GM19099 (cell line): ENCODE data around the gene HTT.

Experiments
- POLR2A ChIP-seq: IDR thresholded peaks from 3 replicates; pipeline ENCODE4 v1.6.1; 2011; ENCODE audit warnings: low read depth; ENCODE audit not compliant: insufficient read length; ENCODE audit errors: extremely low read depth

Gene HTT

GRCh38 chr4:3287972-3288570 is 213.6 kb downstream of the HTT start:
- no peak for TF ChIP-seq POLR2A

DNA sequence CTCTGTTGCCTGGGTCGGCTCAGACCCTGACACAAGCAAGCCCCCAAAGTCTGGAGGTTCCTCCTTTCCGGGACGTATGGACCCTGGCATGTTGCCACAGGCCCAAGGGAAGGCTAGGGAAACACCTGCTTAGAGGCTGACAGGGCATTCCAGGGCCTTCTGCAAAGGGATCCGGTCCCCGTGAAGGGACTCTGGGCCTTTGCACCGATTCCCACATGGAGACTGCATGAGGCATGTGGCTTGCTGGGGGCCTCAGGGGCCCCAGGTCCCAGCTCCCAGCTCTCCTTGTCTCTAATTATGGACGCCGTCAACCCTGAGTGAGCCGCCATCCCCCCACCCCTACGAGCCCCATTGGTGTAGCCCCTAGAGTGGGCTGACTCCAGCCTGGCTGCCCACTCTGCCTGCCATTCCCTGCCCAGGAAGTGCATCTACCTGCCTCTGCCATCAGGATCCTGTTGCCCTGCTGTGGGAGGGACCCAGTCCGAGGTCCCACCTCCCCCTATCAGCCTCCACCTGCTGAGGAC is 214.2 kb downstream of the HTT start:
- TF ChIP-seq POLR2A = no peak

DNA sequence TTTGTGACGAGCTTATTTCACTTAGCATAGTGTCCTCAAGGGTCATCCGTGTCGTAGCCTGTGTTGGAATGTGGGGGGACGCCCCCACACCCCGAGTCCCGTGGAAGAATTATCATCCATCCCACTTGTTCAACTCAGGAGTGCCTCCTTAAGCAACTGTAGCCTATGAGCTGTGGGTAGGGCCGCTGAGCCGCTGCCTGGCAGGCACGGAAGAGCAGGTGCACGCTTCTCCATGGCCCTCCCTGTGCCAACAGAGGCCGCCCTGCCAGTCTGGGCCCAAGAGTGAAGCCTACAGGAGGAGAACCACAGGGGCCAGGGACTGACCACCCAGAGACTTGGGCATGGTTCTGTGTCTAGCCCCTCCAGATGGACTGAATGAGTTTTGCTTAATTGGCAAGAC is 216.0 kb downstream of the HTT start:
- TF ChIP-seq POLR2A = no peak

DNA sequence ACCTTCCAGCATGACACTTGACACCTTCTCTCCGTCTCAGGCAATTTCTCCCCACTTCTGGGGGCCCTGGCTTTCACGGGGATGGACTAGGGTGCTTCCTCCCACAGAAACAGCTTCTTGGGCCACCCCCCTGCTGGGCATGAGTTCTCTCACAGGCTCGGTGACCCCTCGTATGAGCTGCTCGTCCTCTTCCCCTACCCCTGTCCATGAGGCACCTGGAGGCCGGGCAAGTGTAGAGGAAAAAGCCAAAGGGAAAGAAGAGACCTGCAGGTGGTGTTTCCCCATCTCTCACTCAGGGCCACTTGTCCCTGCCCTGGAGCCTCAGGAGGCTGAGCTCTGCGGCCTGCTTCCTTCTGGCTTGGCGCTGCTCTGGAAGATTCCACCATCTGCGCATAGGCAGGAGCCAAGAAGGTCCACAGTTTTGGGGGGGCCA is 216.4 kb downstream of the HTT start:
- TF ChIP-seq POLR2A = no peak

DNA sequence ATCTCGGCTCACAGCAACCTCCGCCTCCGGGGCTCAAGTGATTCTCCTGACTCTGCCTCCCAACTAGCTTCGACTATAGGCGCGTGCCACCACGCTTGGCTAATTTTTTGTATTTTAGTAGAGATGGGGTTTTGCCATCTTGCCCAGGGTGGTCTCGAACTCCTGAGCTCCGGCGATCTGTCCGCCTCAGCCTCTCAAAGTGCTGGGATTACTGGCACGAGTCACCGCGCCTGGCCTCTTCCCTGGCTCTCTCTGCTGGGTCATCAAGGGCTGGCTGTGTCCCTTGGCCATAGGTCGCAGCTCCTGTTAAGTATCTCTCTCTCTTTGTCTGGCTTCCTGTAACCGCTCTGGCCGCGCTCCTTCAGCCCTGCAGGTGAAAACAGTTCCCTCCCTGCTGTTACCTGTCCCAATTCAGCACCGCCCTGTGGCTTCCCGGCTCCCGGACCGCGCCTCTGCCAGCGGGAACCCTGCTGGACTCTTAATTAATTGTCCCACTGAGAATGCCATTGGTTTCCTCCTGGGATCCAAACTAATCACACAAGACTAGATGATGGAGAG is 217.0 kb downstream of the HTT start:
- no peak for TF ChIP-seq POLR2A

DNA sequence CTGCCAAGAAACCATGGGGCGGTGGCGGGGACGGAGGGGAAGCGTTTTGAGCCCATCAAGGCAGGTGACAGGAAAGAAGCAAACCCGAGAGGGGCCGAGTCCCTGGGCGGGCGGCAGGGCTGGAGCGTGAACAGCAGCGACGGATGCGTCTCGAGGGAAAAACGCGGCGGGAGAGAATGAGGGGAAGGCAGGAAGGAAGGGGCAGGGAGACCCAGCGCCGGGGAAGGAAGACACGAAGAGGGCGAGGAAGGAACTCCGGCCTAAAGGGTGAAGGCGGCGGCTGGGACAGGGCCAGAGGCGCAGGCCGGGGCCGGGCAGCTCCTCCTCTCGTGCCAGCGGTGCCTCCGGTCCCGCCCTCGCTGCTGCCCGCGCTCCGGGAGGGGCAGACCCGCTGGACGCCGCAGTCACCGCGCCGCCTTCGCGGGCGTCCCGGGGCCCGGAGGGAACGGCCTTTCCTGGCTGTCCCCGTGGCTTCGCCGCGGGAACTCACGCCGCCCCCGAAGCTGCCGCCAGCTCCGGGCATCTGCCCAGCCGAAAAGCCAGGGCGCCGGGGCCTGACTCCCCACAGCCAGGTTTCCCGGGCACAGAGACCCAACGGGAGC is 217.6 kb downstream of the HTT start:
- TF ChIP-seq POLR2A = no peak

DNA sequence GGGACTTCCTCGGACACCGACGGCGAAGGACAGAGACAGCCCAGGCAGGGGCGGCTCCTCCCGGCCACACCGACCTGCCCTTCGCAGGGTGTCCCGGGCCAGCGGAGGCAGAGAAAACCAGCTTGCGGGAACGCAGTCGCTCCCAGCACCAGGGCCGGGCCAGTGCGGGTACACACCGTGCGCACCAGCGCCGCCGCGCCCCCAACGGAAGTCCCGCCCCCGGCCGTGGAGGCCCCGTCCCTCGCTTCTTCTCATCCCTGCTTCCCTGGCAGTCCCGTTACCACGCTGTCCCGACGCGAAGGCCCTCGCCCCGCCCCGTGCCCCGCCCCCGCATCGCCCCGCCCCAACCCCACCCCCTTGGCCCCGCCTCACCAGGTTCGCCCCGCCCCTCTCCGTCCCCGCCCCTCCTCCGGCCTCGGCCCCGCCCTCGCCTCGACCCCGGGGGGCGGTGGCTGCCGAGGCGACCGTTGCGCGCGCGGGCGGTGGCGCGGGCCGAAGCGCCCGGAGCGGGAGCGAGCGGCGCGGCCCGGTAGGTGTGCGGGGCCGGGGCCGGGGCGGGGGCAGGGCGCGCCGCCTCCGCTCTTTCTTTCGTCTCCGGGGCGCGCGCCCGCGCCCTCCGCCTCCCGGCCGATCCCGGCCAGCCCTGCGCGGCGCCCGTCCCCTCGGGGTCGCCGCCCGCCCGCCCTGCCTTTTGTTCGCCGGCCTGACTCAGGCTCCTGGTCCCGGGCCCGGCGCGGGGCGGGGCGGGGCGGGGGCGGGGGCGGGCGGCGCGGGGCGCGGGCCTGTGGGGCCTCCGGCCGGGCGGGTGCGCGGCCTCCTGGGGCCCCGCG is 218.3 kb downstream of the HTT start, which contains the start of gene RGS12:
RGS12 (plus strand) TSS at position 451 of the 830 bp plus-strand sequence. CDS start 23,150 bp downstream, outside the sequence.
- TF ChIP-seq POLR2A = no peak
